ENCODE data around the gene COL19A1. TPM values are rescaled to one million over a fixed set of nuclear protein-coding genes. Genes with fewer than 3 reads are reported as not detected.

The COL19A1 gene
- total and polyA plus RNA-seq, 2 experiments from 2014 or later, result not detected

GRCh38 chr6:70160276-70160675 lies 293.9 kb downstream of the COL19A1 start:
- Mint-ChIP-seq H3K27ac (no peak overlapping the region), H3K4me3 (no peak overlapping the region), H3K27me3 (ENCODE audit: insufficient read depth, low read depth, poor library complexity) (no peaks in the 10 kb centered on the region)

More at GRCh38 chr6:70160276-70160675, 293.9 kb downstream of the COL19A1 start:
- Histone ChIP-seq H3K79me2 (replicated peaks; ENCODE audit: insufficient read depth) (no peaks in the 10 kb centered on the region), H3K27me3 (ENCODE audit: insufficient read depth) (no peaks in the 10 kb centered on the region), H3K27ac (ENCODE audit: low read depth) (no peak overlapping the region), H2AFZ (0 out of 2 replicates have a peak overlapping the region, but pooled peaks have one; percentile 11), H3K4me1 (ENCODE audit: insufficient read depth) (no peaks in the 10 kb centered on the region), H3K9me2 (ENCODE audit: insufficient read depth) (no peaks in the 10 kb centered on the region), H3F3A (replicated peaks; ENCODE audit: low read depth) (no peaks in the 10 kb centered on the region), H4K20me1 (replicated peaks; ENCODE audit: insufficient read depth) (no peaks in the 10 kb centered on the region), H3K36me3 (ENCODE audit: insufficient read depth) (no peaks in the 10 kb centered on the region), H3K4me3 (no peak overlapping the region), H3K4me2 (no peak overlapping the region)
- H3K4me1 Mint-ChIP-seq, result no peaks in the 10 kb centered on the region
- no peaks in the 10 kb centered on the region for H3K9me3 Mint-ChIP-seq
- H3K36me3 Mint-ChIP-seq (ENCODE audit: low read depth), result no peaks in the 10 kb centered on the region
- ATAC-seq (no peak), DNase-seq (ENCODE audit: low spot score) (no peak)
- TF ChIP-seq EZH2phosphoT487 (IDR thresholded peaks at IDR 0.05; ENCODE audit: unreplicated experiment), result no peak
- TF ChIP-seq, protein P1, sequence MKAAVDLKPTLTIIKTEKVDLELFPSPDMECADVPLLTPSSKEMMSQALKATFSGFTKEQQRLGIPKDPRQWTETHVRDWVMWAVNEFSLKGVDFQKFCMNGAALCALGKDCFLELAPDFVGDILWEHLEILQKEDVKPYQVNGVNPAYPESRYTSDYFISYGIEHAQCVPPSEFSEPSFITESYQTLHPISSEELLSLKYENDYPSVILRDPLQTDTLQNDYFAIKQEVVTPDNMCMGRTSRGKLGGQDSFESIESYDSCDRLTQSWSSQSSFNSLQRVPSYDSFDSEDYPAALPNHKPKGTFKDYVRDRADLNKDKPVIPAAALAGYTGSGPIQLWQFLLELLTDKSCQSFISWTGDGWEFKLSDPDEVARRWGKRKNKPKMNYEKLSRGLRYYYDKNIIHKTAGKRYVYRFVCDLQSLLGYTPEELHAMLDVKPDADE (IDR thresholded peaks at IDR 0.05), result no peak
- TF ChIP-seq JUNB (IDR thresholded peaks at IDR 0.05; ENCODE audit: unreplicated experiment), result no peak
- TF ChIP-seq STAT1 (IDR thresholded peaks at IDR 0.05; ENCODE audit: unreplicated experiment), result no peak
- TF ChIP-seq NANOG (IDR thresholded peaks at IDR 0.05; ENCODE audit: borderline replicate concordance), result no peak
- TF ChIP-seq POLR2AphosphoS5 (IDR thresholded peaks at IDR 0.05; ENCODE audit: low read depth), result no peak
- TF ChIP-seq CTCF (conservative IDR thresholded peaks at IDR 0.05; ENCODE audit: low read depth in 2 of 2), result no peak
- TF ChIP-seq, protein P2, sequence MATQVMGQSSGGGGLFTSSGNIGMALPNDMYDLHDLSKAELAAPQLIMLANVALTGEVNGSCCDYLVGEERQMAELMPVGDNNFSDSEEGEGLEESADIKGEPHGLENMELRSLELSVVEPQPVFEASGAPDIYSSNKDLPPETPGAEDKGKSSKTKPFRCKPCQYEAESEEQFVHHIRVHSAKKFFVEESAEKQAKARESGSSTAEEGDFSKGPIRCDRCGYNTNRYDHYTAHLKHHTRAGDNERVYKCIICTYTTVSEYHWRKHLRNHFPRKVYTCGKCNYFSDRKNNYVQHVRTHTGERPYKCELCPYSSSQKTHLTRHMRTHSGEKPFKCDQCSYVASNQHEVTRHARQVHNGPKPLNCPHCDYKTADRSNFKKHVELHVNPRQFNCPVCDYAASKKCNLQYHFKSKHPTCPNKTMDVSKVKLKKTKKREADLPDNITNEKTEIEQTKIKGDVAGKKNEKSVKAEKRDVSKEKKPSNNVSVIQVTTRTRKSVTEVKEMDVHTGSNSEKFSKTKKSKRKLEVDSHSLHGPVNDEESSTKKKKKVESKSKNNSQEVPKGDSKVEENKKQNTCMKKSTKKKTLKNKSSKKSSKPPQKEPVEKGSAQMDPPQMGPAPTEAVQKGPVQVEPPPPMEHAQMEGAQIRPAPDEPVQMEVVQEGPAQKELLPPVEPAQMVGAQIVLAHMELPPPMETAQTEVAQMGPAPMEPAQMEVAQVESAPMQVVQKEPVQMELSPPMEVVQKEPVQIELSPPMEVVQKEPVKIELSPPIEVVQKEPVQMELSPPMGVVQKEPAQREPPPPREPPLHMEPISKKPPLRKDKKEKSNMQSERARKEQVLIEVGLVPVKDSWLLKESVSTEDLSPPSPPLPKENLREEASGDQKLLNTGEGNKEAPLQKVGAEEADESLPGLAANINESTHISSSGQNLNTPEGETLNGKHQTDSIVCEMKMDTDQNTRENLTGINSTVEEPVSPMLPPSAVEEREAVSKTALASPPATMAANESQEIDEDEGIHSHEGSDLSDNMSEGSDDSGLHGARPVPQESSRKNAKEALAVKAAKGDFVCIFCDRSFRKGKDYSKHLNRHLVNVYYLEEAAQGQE (IDR thresholded peaks at IDR 0.05; ENCODE audit: unreplicated experiment), result no peak
- TF ChIP-seq CREB1 (CRISPR knock-in tag; IDR thresholded peaks at IDR 0.05; ENCODE audit: low read depth), result no peak
- no peak for TF ChIP-seq EZH2 (IDR thresholded peaks at IDR 0.05; ENCODE audit: low read depth, unreplicated experiment)

Measured in GM23338 (cell line).